IMR-90 (cell line): Measurements from ENCODE around the gene HDGFL3. TPM values are rescaled to one million over a fixed set of nuclear protein-coding genes. Genes with fewer than 3 reads are reported as not detected.

ENCODE experiments used
- ATAC-seq: fragments of 200-7000 bp; cut with Tn5 transposase; 2 replicates; pipeline ENCODE4 v1.9.1; 2020; ENCODE audit warnings: low read depth, mild to moderate bottlenecking, moderate library complexity
- BruUV-seq: library from RNA; stranded (reverse); fragments of 400-500 nt; replicated peaks from 2 replicates; lab custom pipeline; 2021; lab: Mats Ljungman, UMichigan
- CTCF ChIA-PET: fragments of 300-600 bp; formaldehyde crosslinking; extraction: SDS; loops from one replicate; lab custom pipeline; 2021; ENCODE audit warnings: antibody characterized with exemption; lab: Yijun Ruan, JAX
- POLR2A ChIA-PET: fragments of 300-600 bp; sonication (Branson Sonifier 250); formaldehyde crosslinking; loops from one replicate; lab custom pipeline; 2022; ENCODE audit warnings: antibody characterized with exemption; ENCODE audit not compliant: unreplicated experiment; lab: Charles Lee
- DNase-seq: peaks from one replicate; pipeline ENCODE4 v3.0.0; 2013
- H2AFZ ChIP-seq: replicated peaks from 2 replicates; pipeline ENCODE3; 2013; ENCODE audit warnings: low read length, mild to moderate bottlenecking; ENCODE audit not compliant: poor library complexity
- H2AK5ac ChIP-seq: 2 replicates; pipeline ENCODE4 v1.6.1; 2013; ENCODE audit warnings: low read depth, low read length, inconsistent platforms
- H2AK9ac ChIP-seq: replicated peaks from 2 replicates; pipeline ENCODE3; 2013; ENCODE audit warnings: mild to moderate bottlenecking, low read depth, low read length, moderate library complexity; ENCODE audit not compliant: poor library complexity
- H2BK120ac ChIP-seq: 2 replicates; pipeline ENCODE4 v1.6.1; 2013; ENCODE audit warnings: low read depth, low read length, inconsistent platforms
- H2BK15ac ChIP-seq: 3 replicates; pipeline ENCODE4 v1.6.1; 2013; ENCODE audit warnings: low read depth, low read length, inconsistent platforms
- H2BK20ac ChIP-seq: 2 replicates; pipeline ENCODE4 v1.6.1; 2013; ENCODE audit warnings: low read depth, mild to moderate bottlenecking, inconsistent platforms, low read length, moderate library complexity
- H2BK5ac ChIP-seq: 2 replicates; pipeline ENCODE4 v1.6.1; 2013; ENCODE audit warnings: mild to moderate bottlenecking, low read depth, low read length, inconsistent platforms; ENCODE audit not compliant: poor library complexity, severe bottlenecking
- H3K14ac ChIP-seq: replicated peaks from 2 replicates; pipeline ENCODE4 v1.6.1; 2013; ENCODE audit warnings: low read depth, low read length, inconsistent platforms
- H3K18ac ChIP-seq: 2 replicates; pipeline ENCODE4 v1.6.1; 2013; ENCODE audit warnings: low read depth, low read length, control low read depth
- H3K23ac ChIP-seq: 2 replicates; pipeline ENCODE4 v1.6.1; 2013; ENCODE audit warnings: low read depth, low read length, inconsistent platforms
- H3K27ac ChIP-seq: 2 replicates; pipeline ENCODE4 v1.5.1; 2013; ENCODE audit warnings: mild to moderate bottlenecking, control low read depth, low read length; ENCODE audit not compliant: insufficient read depth
- H3K27me3 ChIP-seq: 2 replicates; pipeline ENCODE4 v1.6.1; 2013; ENCODE audit warnings: low read length; ENCODE audit not compliant: control insufficient read depth, insufficient read depth
- H3K36me3 ChIP-seq: 2 replicates; pipeline ENCODE4 v1.6.1; 2013; ENCODE audit warnings: low read length, mixed read lengths; ENCODE audit not compliant: control insufficient read depth, insufficient read depth
- H3K4ac ChIP-seq: 2 replicates; pipeline ENCODE4 v1.6.1; 2013; ENCODE audit warnings: low read depth, low read length, inconsistent platforms
- H3K4me1 ChIP-seq: 2 replicates; pipeline ENCODE4 v1.6.1; 2013; ENCODE audit warnings: low read length, mixed read lengths; ENCODE audit not compliant: control insufficient read depth, insufficient read depth
- H3K4me2 ChIP-seq: 2 replicates; pipeline ENCODE4 v1.6.1; 2013; ENCODE audit warnings: low read depth, mild to moderate bottlenecking, control low read depth, low read length, moderate library complexity
- H3K4me3 ChIP-seq: 2 replicates; pipeline ENCODE4 v1.5.1; 2013; ENCODE audit warnings: low read depth, mild to moderate bottlenecking, control low read depth, low read length, moderate library complexity; ENCODE audit not compliant: insufficient read depth
- H3K56ac ChIP-seq: 2 replicates; pipeline ENCODE4 v1.6.1; 2013; ENCODE audit warnings: low read length, inconsistent platforms; ENCODE audit not compliant: insufficient read depth; ENCODE audit errors: extremely low read depth
- H3K79me1 ChIP-seq, 2 experiments: 2 replicates each; pipeline ENCODE4 v1.6.1; 2013; ENCODE audit warnings: low read length in 2 of 2, inconsistent platforms in 1 of 2, low read depth in 1 of 2
- H3K9ac ChIP-seq: 2 replicates; pipeline ENCODE4 v1.6.1; 2013; ENCODE audit warnings: low read depth, low read length, control low read depth
- H3K9me1 ChIP-seq: 2 replicates; pipeline ENCODE4 v1.6.1; 2013; ENCODE audit warnings: low read length, inconsistent platforms; ENCODE audit not compliant: insufficient read depth
- H3K9me3 ChIP-seq: 2 replicates; pipeline ENCODE4 v1.6.1; 2013; ENCODE audit warnings: low read length; ENCODE audit not compliant: control insufficient read depth, insufficient read depth
- H4K20me1 ChIP-seq: 2 replicates; pipeline ENCODE4 v1.6.1; 2013; ENCODE audit warnings: low read length, inconsistent platforms; ENCODE audit not compliant: insufficient read depth
- H4K5ac ChIP-seq: 2 replicates; pipeline ENCODE4 v1.6.1; 2013; ENCODE audit warnings: mild to moderate bottlenecking, low read depth, low read length, control low read depth
- H4K8ac ChIP-seq, 2 experiments: 2 replicates each; pipeline ENCODE4 v1.6.1; 2013; ENCODE audit warnings: low read depth in 2 of 2, low read length in 2 of 2, control low read depth in 1 of 2, inconsistent platforms in 1 of 2
- H4K91ac ChIP-seq: 2 replicates; pipeline ENCODE4 v1.6.1; 2013; ENCODE audit warnings: low read depth, low read length, inconsistent platforms; ENCODE audit not compliant: insufficient read depth
- BHLHE40 ChIP-seq: fragments of 150-350 bp; IDR thresholded peaks from 2 replicates; pipeline ENCODE4 v1.6.1; 2016; ENCODE audit warnings: mild to moderate bottlenecking, low read depth, low read length
- MAFK ChIP-seq: IDR thresholded peaks from 2 replicates; pipeline ENCODE4 v1.6.1; 2012; ENCODE audit warnings: low read depth, low read length, improper control_type of control experiment
- MAZ ChIP-seq: IDR thresholded peaks from 2 replicates; pipeline ENCODE4 v1.6.1; 2012; ENCODE audit warnings: low read depth, mild to moderate bottlenecking, low read length, improper control_type of control experiment, moderate library complexity, borderline replicate concordance
- NFE2L2 ChIP-seq: fragments of 150-350 bp; IDR thresholded peaks from 2 replicates; pipeline ENCODE4 v1.6.1; 2016; ENCODE audit warnings: low read depth, mild to moderate bottlenecking, low read length
- RAD21 ChIP-seq: IDR thresholded peaks from 2 replicates; pipeline ENCODE4 v1.6.1; 2012; ENCODE audit warnings: low read length, improper control_type of control experiment
- RCOR1 ChIP-seq: IDR thresholded peaks from 2 replicates; pipeline ENCODE4 v1.6.1; 2012; ENCODE audit warnings: mild to moderate bottlenecking, low read length, improper control_type of control experiment; ENCODE audit not compliant: insufficient replicate concordance
- RFX5 ChIP-seq: IDR thresholded peaks from 2 replicates; pipeline ENCODE4 v1.8.0; 2012; ENCODE audit warnings: low read depth, mild to moderate bottlenecking, low read length, moderate library complexity
- SMC3 ChIP-seq: fragments of 150-350 bp; IDR thresholded peaks from 2 replicates; pipeline ENCODE4 v1.6.1; 2016; ENCODE audit warnings: low read depth, mild to moderate bottlenecking, antibody characterized with exemption, low read length, moderate library complexity
- USF2 ChIP-seq: fragments of 150-350 bp; IDR thresholded peaks from 2 replicates; pipeline ENCODE4 v1.6.1; 2017; ENCODE audit warnings: mild to moderate bottlenecking, antibody characterized with exemption, low read length, low read depth
- WGBS, 2 experiments: methylation state at CpG; one replicate each; pipeline versions ENCODE4 v1.1.5 to v1.1.7; 2013; ENCODE audit warnings: missing lambda C conversion rate in 2 of 2; ENCODE audit not compliant: insufficient read length in 1 of 2; ENCODE audit errors: extremely low coverage in 2 of 2; 5-methylcytosine and 5-hydroxymethylcytosine counted together
- dilution Hi-C: fragments of 300-500 bp; cut with HindIII; formaldehyde crosslinking; loops from one replicate; pipeline ENCODE4 v1.14.3; 2018; ENCODE audit warnings: low sequenced_read_pairs; ENCODE audit not compliant: unreplicated experiment
- in situ Hi-C: fragments of 300-500 bp; cut with MboI; formaldehyde crosslinking; loops from 3 replicates; pipeline ENCODE4 v1.14.3; 2019; ENCODE audit warnings: low sequenced_read_pairs, inconsistent platforms, mixed read lengths
- intact Hi-C: fragments of 100-400 bp; cut with micrococcal nuclease; formaldehyde crosslinking; loops from 2 replicates; pipeline ENCODE4 v1.10.0; 2022
- polyA plus RNA-seq, 3 experiments: library from polyadenylated mRNA; depleted of rRNA; stranded (reverse); fragments of >200 nt; gene quantifications; 2 replicates each; pipeline ENCODE4 v1.2.3, GENCODE V29; 2012; ENCODE audit warnings: low replicate concordance in 1 of 3
- total RNA-seq: library from RNA; depleted of rRNA; stranded (reverse); fragments of >200 nt; gene quantifications from 2 replicates; pipeline ENCODE4 v1.2.3, GENCODE V29; 2012
- TF ChIP-seq, protein P1 (sequence below): fragments of 150-350 bp; IDR thresholded peaks from 2 replicates; pipeline ENCODE4 v1.6.1; 2016; ENCODE audit warnings: low read depth, mild to moderate bottlenecking, low read length, moderate library complexity, borderline replicate concordance
- TF ChIP-seq, protein P2 (sequence below): conservative IDR thresholded peaks from 2 replicates; pipeline ENCODE4 v1.5.1; 2012; ENCODE audit warnings: mild to moderate bottlenecking, low read depth, low read length, improper control_type of control experiment

HDGFL3 gene
- total and polyA plus RNA-seq, 2 of the 4 experiments (the other 2 are of a cell fraction): 9.5 to 18.1 TPM

- TF ChIP-seq, protein P1, sequence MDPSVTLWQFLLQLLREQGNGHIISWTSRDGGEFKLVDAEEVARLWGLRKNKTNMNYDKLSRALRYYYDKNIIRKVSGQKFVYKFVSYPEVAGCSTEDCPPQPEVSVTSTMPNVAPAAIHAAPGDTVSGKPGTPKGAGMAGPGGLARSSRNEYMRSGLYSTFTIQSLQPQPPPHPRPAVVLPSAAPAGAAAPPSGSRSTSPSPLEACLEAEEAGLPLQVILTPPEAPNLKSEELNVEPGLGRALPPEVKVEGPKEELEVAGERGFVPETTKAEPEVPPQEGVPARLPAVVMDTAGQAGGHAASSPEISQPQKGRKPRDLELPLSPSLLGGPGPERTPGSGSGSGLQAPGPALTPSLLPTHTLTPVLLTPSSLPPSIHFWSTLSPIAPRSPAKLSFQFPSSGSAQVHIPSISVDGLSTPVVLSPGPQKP: no peak
- TF ChIP-seq MAFK: no peak
- no peak for TF ChIP-seq MAZ
These were observed 43.2 kb upstream of the HDGFL3 start (continued) for GRCh38 chr15:83250781-83251180.

GRCh38 chr15:83249030-83249343 is 41.4 kb upstream of the HDGFL3 start:
- BruUV-seq: no TSS peak
- no peak overlapping the region for H3K9ac ChIP-seq
- H3K4ac ChIP-seq: no peak overlapping the region
- no peak overlapping the region for H2AFZ ChIP-seq
- H3K27ac ChIP-seq: no peak overlapping the region
- no peak overlapping the region for H3K4me3 ChIP-seq
- no peaks in the 10 kb centered on the region for H3K9me1 ChIP-seq
- H2BK120ac ChIP-seq: no peak overlapping the region
- H2BK20ac ChIP-seq: no peak overlapping the region
- no peak overlapping the region for H3K56ac ChIP-seq
- in situ Hi-C loops (loop anchor here (5.0 kb wide), 1 partner anchor 308 kb away; no protein-coding TSS in a partner anchor), dilution Hi-C loops (no loop called here), intact Hi-C loops (no loop called here)
- CTCF ChIA-PET: interaction anchor here (0.6 to 2.2 kb wide), 16 partner anchors 12 to 338 kb away, joined by 3 to 27 read pairs (median 5); partner anchors contain the start of gene SH3GL3
- H2BK15ac ChIP-seq: no peak overlapping the region
- no peaks in the 10 kb centered on the region for H4K20me1 ChIP-seq
- no peak overlapping the region for H3K14ac ChIP-seq
- H4K91ac ChIP-seq: no peak overlapping the region
- H3K23ac ChIP-seq: no peak overlapping the region
- TF ChIP-seq, protein P1: no peak
- TF ChIP-seq, protein P2, sequence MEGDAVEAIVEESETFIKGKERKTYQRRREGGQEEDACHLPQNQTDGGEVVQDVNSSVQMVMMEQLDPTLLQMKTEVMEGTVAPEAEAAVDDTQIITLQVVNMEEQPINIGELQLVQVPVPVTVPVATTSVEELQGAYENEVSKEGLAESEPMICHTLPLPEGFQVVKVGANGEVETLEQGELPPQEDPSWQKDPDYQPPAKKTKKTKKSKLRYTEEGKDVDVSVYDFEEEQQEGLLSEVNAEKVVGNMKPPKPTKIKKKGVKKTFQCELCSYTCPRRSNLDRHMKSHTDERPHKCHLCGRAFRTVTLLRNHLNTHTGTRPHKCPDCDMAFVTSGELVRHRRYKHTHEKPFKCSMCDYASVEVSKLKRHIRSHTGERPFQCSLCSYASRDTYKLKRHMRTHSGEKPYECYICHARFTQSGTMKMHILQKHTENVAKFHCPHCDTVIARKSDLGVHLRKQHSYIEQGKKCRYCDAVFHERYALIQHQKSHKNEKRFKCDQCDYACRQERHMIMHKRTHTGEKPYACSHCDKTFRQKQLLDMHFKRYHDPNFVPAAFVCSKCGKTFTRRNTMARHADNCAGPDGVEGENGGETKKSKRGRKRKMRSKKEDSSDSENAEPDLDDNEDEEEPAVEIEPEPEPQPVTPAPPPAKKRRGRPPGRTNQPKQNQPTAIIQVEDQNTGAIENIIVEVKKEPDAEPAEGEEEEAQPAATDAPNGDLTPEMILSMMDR: no peak
- TF ChIP-seq RCOR1: no peak
- no peak for TF ChIP-seq USF2
- no peak for TF ChIP-seq MAZ
- no peak for TF ChIP-seq NFE2L2
- no peak for TF ChIP-seq RFX5
- TF ChIP-seq BHLHE40: no peak
- no peak for TF ChIP-seq SMC3
- no peak for TF ChIP-seq MAFK
- TF ChIP-seq RAD21: no peak
- H3K4me2 ChIP-seq: no peak overlapping the region
- DNase-seq (no peak), ATAC-seq (no peak)
- no peak overlapping the region for H2BK5ac ChIP-seq
- H4K8ac ChIP-seq: no peak overlapping the region
- no peak overlapping the region for H3K18ac ChIP-seq
- H3K36me3 ChIP-seq: no peaks in the 10 kb centered on the region
- no peak overlapping the region for H2AK9ac ChIP-seq
- H2AK5ac ChIP-seq: no peak overlapping the region
- no CpG with 5 or more reads among the region's 3 CpGs for WGBS, 2 experiments
- H3K79me1 ChIP-seq: no peaks in the 10 kb centered on the region
- POLR2A ChIA-PET: no interaction called here
- H4K5ac ChIP-seq: no peak overlapping the region
- H3K4me1 ChIP-seq: no peaks in the 10 kb centered on the region
- peaks cover 9% of the 10 kb centered on the region; the same call in 1 of the 2 replicates for H3K27me3 ChIP-seq
- H3K9me3 ChIP-seq: no peaks in the 10 kb centered on the region
